ENCODE data around the gene OR6C74. TPM values are rescaled to one million over a fixed set of nuclear protein-coding genes. Genes with fewer than 3 reads are reported as not detected.

The OR6C74 gene
- total RNA-seq, result not detected in 2 replicates

DNA sequence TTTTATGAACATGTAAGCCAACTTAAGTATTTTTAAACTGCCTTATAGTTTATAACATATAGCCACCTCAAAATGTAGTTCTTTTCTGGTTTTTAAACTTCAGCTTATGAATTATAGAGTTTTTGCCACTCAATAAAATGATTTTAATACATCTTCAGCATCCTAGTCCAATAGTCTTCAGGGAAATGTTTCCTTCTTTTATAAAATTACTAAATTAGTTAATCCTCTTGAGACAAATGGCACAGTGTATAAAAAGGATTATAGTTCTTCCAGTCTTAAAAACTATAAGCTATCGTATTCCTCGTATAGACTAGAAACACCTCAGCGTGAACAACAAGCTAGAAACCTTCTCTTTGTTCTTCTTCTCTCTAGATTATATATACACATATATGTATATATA is at the start of gene OR6C74:
OR6C74 (plus strand) TSS at position 301 of the 400 bp plus-strand sequence. CDS start 2,679 bp downstream, outside the sequence.

DNA sequence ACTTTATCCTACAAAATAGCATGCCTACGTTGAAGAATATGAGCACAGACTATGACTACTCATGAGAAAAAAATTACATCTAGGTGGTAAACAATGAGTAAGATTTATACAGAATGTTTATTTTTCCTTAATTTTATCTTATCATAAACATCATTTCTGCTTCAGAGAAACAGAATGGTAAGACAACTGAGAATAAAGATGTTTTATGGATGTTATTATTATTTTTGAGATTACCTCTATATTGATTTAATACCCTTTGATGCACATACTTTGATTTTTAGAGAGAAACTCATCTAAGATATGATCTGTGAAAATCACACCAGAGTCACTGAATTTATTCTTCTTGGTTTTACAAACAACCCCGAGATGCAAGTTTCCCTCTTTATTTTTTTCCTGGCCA is 23.7 kb upstream of the OR6C74 start, which contains the start of gene OR10A7:
OR10A7 (plus strand) TSS at position 301 of the 400 bp plus-strand sequence; CDS start at position 301, 0 bp downstream.

Other genes with a start within 250 kb of the OR6C74 start
- gene NEUROD4, start 224.6 kb upstream of the OR6C74 start, total RNA-seq, result not detected in 2 replicates
- gene OR9K2, start 118.2 kb upstream of the OR6C74 start, total RNA-seq, result not detected in 2 replicates
- not detected in 2 replicates for gene OR10A7, start 23.6 kb upstream of the OR6C74 start, total RNA-seq
- not detected in 2 replicates for gene OR6C6, start 52.0 kb downstream of the OR6C74 start, total RNA-seq
- not detected in 2 replicates for gene OR6C1, start 69.7 kb downstream of the OR6C74 start, total RNA-seq
- not detected in 2 replicates for gene OR6C3, start 86.1 kb downstream of the OR6C74 start, total RNA-seq
- gene OR6C75, start 118.4 kb downstream of the OR6C74 start, total RNA-seq, result not detected in 2 replicates
- gene OR6C65, start 155.9 kb downstream of the OR6C74 start, total RNA-seq, result not detected in 2 replicates
- gene OR6C76, start 181.6 kb downstream of the OR6C74 start, total RNA-seq, result not detected in 2 replicates
- gene OR6C2, start 199.5 kb downstream of the OR6C74 start, total RNA-seq, result not detected in 2 replicates
- gene OR6C70, start 225.5 kb downstream of the OR6C74 start, total RNA-seq, result not detected in 2 replicates
- not detected in 2 replicates for gene OR6C68, start 247.8 kb downstream of the OR6C74 start, total RNA-seq